ENCODE data around the gene TTI1. TPM values are rescaled to one million over a fixed set of nuclear protein-coding genes. Genes with fewer than 3 reads are reported as not detected.

Gene TTI1
- total RNA-seq, 4 donors from 2014 or later = 9.8 to 14.8 (median 12.5) TPM

DNA sequence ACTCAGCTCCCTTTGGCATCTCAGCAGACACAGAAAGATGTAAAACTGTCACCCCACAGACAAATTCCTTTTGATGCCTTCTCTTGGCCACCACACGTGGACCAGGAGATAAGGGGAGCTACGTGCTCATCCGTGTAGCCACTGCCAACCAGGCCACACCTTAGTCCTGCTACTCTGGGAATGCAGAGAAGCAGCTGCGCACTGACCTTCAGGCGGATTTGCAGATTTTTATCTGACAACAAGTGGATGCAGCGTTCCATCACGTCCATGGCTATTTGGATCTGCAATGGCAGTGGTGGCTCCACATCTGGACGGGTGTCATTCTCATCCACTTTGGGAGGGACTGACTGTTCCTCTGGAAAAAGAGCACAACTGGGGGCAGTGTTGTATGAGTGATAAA lies 30.8 kb downstream of the TTI1 start:
- no peak for ATAC-seq
- no peaks in the 10 kb centered on the region for H3K4me1 ChIP-seq
- H3K27ac ChIP-seq = no peak overlapping the region
- H3K9me3 ChIP-seq = no peaks in the 10 kb centered on the region
- H3K36me3 ChIP-seq = peaks cover 0 to 90% of the 10 kb centered on the region in 2 donors
- H3K27me3 ChIP-seq = no peaks in the 10 kb centered on the region
- TF ChIP-seq EP300 (IDR thresholded peaks at IDR 0.05) (no peak), POLR2AphosphoS5 (IDR thresholded peaks at IDR 0.05) (no peak), POLR2A (IDR thresholded peaks at IDR 0.05) (no peak)
- TF ChIP-seq, protein P1, sequence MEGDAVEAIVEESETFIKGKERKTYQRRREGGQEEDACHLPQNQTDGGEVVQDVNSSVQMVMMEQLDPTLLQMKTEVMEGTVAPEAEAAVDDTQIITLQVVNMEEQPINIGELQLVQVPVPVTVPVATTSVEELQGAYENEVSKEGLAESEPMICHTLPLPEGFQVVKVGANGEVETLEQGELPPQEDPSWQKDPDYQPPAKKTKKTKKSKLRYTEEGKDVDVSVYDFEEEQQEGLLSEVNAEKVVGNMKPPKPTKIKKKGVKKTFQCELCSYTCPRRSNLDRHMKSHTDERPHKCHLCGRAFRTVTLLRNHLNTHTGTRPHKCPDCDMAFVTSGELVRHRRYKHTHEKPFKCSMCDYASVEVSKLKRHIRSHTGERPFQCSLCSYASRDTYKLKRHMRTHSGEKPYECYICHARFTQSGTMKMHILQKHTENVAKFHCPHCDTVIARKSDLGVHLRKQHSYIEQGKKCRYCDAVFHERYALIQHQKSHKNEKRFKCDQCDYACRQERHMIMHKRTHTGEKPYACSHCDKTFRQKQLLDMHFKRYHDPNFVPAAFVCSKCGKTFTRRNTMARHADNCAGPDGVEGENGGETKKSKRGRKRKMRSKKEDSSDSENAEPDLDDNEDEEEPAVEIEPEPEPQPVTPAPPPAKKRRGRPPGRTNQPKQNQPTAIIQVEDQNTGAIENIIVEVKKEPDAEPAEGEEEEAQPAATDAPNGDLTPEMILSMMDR (IDR thresholded peaks at IDR 0.05) = no peak
- 80 to 81% methylated on average over 3 to 4 of the region's 8 CpGs for WGBS, 2 donors (ENCODE audit: low coverage in 1 of 2)
- no peak overlapping the region for H3K4me3 ChIP-seq

DNA sequence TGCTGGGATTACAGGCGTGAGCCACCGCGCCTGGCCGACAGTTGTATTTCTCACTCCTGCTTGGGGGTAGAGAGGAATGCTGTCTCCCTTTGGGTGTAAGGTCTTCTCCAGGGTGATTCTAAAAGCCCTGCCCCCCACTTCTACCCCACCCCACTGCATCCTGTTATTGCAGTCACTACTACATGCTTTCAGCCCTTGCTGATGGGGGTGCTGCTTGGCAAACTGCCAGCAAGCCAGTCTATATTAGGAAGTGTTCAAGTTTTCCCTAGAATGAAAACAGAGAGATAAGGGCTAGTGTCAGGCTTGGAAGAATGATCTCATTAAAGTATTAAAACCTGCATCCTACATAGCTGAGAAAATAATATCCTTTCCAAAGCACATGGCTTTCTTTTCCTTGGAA lies 31.3 kb downstream of the TTI1 start:
- H3K4me3 ChIP-seq = no peak overlapping the region
- peaks cover 0 to 94% of the 10 kb centered on the region in 2 donors for H3K36me3 ChIP-seq
- H3K9me3 ChIP-seq = no peaks in the 10 kb centered on the region
- H3K27me3 ChIP-seq = no peaks in the 10 kb centered on the region
- no peaks in the 10 kb centered on the region for H3K4me1 ChIP-seq
- H3K27ac ChIP-seq = no peak overlapping the region
- no peak for TF ChIP-seq EP300 (IDR thresholded peaks at IDR 0.05)
- WGBS, 2 donors (ENCODE audit: low coverage in 1 of 2) = 100% methylated on average over 4 of the region's 4 CpGs; no CpG with 5 or more reads in 1 of the 2 donors
- no peak for ATAC-seq

DNA sequence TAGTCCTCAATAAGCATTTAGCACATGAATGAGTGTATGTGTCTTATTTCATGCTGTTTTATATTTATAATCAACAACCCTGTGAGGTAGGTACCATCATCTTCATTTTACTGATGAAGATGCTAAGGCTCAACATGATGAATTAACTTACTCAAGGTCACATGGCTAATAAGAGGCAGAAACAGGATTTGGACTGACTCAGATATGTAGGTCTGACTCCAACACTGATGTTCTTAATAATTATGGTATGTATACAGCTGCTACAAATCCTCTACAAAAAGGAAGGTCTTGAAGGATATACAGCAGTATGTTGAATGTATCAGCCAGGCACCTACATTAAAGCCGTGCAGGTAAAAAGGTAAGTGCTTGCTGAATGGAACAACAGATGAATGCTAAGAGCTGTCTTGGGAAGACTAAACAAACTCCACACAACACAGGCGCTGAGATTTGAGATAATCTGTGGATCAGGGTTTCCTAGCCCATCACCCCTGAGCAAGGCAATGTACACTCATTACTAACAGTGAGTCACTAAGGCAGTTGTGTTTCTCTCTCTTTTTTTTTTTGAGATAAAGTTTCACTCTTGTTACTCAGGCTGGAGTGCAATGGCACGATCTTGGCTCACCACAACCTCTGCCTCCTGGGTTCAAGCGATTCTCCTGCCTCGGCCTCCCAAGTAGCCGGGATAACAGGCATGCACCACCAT lies 31.9 kb downstream of the TTI1 start:
- ATAC-seq = no peak
- no peak overlapping the region for H3K4me3 ChIP-seq
- WGBS, 2 donors (ENCODE audit: low coverage in 1 of 2) = 86 to 91% methylated on average over 5 to 6 of the region's 6 CpGs
- H3K36me3 ChIP-seq = peaks cover 0 to 100% of the 10 kb centered on the region in 2 donors
- no peak overlapping the region for H3K27ac ChIP-seq
- no peaks in the 10 kb centered on the region for H3K9me3 ChIP-seq
- TF ChIP-seq, protein P1 (IDR thresholded peaks at IDR 0.05) = no peak
- no peak for TF ChIP-seq EP300 (IDR thresholded peaks at IDR 0.05)
- TF ChIP-seq POLR2A (IDR thresholded peaks at IDR 0.05) = no peak
- no peak for TF ChIP-seq POLR2AphosphoS5 (IDR thresholded peaks at IDR 0.05)
- no peaks in the 10 kb centered on the region for H3K27me3 ChIP-seq
- H3K4me1 ChIP-seq = no peaks in the 10 kb centered on the region

DNA sequence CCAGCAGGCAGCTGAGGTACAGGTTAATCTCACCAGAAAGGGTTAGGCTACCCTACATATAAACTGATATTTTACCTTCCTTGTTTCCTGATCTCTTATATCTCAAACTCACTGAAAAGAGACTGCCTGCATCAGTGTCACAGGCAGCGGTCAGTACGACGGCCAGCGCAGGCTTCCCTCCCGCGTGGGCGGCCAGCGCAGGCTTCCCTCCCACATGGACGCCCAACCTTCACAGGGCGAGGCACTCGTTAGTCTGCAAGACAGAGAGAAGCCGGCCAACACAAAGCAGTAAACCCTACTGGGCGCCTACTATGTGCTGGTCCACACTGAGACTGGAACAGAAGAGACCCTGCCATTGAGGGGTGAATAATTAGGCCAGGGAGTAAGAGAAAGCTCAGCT lies 33.0 kb downstream of the TTI1 start:
- TF ChIP-seq POLR2AphosphoS5 (IDR thresholded peaks at IDR 0.05) (no peak), EP300 (IDR thresholded peaks at IDR 0.05) (no peak)
- TF ChIP-seq, protein P1 (IDR thresholded peaks at IDR 0.05) = no peak
- Histone ChIP-seq H3K36me3 (peaks cover 0 to 100% of the 10 kb centered on the region in 2 donors), H3K9me3 (no peaks in the 10 kb centered on the region), H3K4me3 (no peak overlapping the region), H3K27me3 (no peaks in the 10 kb centered on the region), H3K27ac (no peak overlapping the region), H3K4me1 (no peaks in the 10 kb centered on the region)
- WGBS, 2 donors (ENCODE audit: low coverage in 1 of 2) = no CpG with 5 or more reads among the region's 13 CpGs
- ATAC-seq = no peak

DNA sequence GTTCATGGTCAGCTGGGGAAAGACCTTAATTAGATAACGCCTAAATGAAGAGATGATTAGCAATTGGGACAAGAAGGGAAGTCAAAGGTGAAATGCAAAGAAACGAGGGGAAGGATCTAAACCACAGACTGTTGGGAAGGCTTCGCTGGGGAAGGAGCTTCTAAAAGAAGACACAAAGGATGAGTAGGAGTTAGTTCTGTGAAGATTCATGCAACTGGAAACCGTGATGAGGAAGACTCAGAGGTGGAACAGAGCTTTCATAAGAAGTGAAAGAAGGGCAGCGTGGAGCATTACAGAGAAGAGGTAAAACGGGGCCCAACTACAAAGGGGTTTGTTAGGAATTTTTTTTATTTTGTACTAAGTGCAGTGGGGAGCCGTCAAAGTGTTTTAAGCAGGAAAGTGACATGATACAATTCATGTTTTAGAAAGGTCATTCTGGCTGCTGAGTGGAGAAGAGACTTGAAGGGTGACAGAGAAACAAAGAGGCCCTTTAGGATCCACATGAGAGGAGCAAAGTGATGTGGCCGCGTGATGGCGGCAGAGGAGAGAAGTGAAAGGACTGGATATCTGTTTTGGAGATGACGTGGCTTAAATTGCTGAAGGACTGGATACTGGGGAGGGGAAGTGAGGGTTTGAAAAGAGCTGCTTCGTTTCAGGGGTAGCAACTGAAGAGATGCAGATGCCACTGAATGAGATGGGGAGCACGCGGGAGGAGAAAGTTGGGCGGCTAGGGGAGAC lies 33.6 kb downstream of the TTI1 start:
- ATAC-seq = no peak
- H3K27ac ChIP-seq = no peak overlapping the region
- no peaks in the 10 kb centered on the region for H3K4me1 ChIP-seq
- H3K36me3 ChIP-seq = peaks cover 0 to 100% of the 10 kb centered on the region in 2 donors
- no peak for TF ChIP-seq EP300 (IDR thresholded peaks at IDR 0.05)
- TF ChIP-seq POLR2A (IDR thresholded peaks at IDR 0.05) = no peak
- TF ChIP-seq, protein P1 (IDR thresholded peaks at IDR 0.05) = no peak
- no peak for TF ChIP-seq POLR2AphosphoS5 (IDR thresholded peaks at IDR 0.05)
- 83 to 84% methylated on average over 12 to 15 of the region's 15 CpGs for WGBS, 2 donors (ENCODE audit: low coverage in 1 of 2)
- H3K4me3 ChIP-seq = no peak overlapping the region
- no peaks in the 10 kb centered on the region for H3K27me3 ChIP-seq
- no peaks in the 10 kb centered on the region for H3K9me3 ChIP-seq

Measured in gastroesophageal sphincter (tissue), 4 donors.